GM18858 (cell line): ENCODE results near the gene KCNK3.
"Not testable (repeated sequence)": the region's sequence is repeated elsewhere in the genome, so short reads cannot be mapped to it uniquely, and the experiment has no call there.

Experiments used
- ATAC-seq: cut with Tn5 transposase; IDR thresholded peaks from one replicate; pipeline ENCODE4 v1.9.1; 2021; ENCODE audit not compliant: unreplicated experiment

Gene KCNK3

GRCh38 chr2:26729311-26729710 lies 36.8 kb downstream of the KCNK3 start:
- no peak for ATAC-seq

DNA sequence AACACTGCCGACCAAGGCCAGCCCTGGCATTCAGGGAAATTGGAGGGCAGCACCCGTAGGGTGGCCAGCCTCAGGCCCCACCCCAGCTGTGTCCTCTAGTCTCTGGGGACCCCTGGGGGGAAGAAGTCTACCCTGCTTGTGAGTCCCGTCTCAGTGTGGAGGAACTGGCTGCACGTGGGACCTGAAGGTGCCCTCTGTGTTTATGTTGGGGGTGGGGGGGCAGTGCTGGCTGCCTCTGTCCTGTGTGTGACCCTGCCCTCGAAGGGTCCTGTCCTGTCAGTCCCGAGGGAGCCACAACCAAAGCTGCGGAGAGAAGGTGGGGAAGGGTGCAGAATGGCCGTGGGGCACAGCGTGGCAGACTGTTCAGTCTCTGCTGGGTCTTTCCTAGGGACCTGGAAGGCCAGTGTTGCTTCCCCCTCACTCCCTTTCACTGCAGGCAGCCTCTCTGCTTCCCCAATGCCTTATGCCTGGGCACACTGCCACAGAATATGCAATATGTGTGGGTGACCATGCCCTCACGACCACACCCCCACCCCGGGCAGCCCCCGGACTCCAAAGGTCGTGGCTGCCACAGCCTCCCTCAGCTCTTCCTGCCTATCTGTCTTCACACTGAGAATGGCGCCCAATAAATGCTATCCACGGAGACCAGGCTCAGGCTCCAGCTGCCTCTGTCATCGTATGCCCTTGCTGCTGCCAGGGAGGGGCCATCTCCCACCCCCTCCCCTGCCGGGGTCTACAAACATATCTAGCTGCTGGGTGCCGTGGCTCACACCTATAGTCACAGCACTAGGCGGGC lies 38.2 kb downstream of the KCNK3 start:
- ATAC-seq = no peak

- ATAC-seq = no peak
These were observed 39.2 kb downstream of the KCNK3 start for GRCh38 chr2:26731714-26732113.

- ATAC-seq = no peak
These were observed 39.9 kb downstream of the KCNK3 start for GRCh38 chr2:26732446-26732845.

DNA sequence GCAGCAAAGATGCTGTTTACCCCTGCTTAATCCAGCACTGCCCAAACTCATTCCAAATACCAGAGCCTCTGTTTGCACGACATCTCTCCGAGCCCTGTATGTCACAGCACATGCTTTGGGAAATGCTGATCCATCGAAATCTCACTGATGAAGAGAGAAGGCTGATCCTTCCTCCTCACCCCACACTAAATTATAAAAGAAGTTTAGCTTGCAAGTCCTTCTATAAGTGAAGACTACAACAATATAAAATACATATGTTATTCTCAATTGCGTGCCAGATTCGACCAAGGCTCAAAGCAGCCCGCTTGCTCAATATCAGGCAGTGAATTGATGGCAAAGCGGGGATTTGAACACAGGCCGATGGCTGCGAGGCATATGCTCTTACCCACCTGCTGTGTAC lies 40.9 kb downstream of the KCNK3 start:
- no peak for ATAC-seq

GRCh38 chr2:26735097-26735496 lies 42.6 kb downstream of the KCNK3 start:
- no peak for ATAC-seq

GRCh38 chr2:26735883-26736588 lies 43.5 kb downstream of the KCNK3 start:
- no peak for ATAC-seq

GRCh38 chr2:26737221-26737620 lies 44.7 kb downstream of the KCNK3 start:
- ATAC-seq = no peak

- ATAC-seq = no peak
These were observed 46.0 kb downstream of the KCNK3 start for GRCh38 chr2:26738481-26738880.

DNA sequence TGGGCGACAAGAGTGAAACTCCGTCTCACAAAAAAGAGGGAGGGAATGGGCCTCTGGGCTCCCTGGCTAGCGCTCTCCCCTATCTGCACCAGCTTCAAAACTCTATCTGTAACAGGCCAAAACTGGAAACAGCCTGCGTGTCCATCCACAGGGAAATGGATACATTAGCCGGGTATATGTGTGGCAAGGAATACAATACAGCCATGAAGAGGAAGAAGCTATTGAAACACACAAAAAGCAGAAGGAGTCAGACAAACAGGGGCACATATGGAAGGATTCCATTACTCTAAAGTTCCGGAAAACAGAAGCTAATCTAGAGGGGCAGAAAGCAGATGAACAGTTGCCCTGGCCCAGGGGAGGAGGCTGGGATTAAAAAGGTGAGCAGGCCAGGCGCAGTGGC lies 47.0 kb downstream of the KCNK3 start:
- no peak for ATAC-seq

DNA sequence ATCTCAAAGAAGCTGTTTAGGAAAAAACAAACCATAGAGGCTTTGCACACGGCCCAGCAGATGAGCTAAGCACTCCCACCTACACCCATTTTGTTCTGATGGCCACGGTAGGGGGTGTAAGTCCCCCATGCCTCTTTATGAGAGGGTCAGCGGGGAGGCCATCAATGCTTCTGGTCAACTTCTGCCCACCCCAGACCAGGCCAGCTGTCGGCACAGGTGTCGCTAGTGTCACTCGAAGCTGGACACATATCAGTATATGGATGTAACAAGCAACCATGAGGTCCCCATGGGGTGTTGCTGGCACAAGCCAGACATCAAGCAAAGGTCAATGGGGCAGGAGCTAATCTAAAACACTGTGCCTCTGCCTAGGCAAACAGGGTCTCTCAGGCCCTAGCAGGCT lies 47.8 kb downstream of the KCNK3 start:
- no peak for ATAC-seq

- ATAC-seq = no peak
These were observed 48.4 kb downstream of the KCNK3 start for GRCh38 chr2:26740890-26741302.

GRCh38 chr2:26742048-26742770 lies 49.7 kb downstream of the KCNK3 start:
- ATAC-seq = no peak

- no peak for ATAC-seq
These were observed 51.3 kb downstream of the KCNK3 start for GRCh38 chr2:26743852-26744251.

GRCh38 chr2:26744953-26745352 lies 52.4 kb downstream of the KCNK3 start:
- no peak for ATAC-seq

GRCh38 chr2:26745609-26746327 lies 53.2 kb downstream of the KCNK3 start:
- ATAC-seq = no peak

DNA sequence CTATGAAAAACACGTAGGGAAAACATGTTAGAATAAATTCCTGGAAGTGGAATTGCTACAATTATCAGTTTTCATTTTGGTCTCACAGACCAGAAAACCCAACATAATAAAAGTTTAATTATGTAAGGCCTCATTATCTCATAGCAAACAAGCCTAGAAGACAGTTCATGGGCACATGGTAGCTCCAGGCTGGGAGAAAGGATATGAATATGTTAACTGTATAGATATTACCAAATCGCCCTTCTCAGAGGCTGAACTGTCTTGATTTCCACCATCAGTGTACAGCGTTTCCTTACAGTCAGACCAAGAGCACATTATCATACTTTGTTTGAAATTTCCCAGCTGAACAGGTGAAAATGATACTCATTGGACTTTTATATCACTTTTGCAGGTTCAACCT lies 54.4 kb downstream of the KCNK3 start:
- no peak for ATAC-seq

DNA sequence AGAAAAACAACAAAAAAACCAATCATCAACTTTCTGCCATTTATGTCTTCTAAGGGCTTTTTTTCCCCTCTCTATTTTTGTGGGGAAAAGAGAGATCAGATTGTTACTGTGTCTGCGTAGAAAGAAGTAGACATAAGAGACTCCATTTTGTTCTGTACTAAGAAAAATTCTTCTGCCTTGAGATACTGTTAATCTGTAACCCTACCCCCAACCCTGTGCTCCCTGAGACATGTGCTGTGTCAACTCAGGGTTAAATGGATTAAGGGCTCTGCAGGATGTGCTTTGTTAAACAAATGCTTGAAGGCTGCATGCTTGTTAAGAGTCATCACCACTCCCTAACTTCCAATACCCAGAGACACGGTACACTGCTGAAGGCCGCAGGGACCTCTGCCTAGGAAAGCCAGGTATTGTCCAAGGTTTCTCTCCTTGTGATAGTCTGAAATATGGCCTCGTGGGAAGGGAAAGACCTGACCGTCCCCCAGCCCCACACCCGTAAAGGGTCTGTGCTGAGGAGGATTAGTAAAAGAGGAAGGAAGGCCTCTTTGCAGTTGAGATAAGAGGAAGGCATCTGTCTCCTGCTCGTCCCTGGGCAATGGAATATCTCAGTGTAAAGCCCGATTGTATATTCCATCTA lies 57.4 kb downstream of the KCNK3 start:
- ATAC-seq = not testable (repeated sequence)

DNA sequence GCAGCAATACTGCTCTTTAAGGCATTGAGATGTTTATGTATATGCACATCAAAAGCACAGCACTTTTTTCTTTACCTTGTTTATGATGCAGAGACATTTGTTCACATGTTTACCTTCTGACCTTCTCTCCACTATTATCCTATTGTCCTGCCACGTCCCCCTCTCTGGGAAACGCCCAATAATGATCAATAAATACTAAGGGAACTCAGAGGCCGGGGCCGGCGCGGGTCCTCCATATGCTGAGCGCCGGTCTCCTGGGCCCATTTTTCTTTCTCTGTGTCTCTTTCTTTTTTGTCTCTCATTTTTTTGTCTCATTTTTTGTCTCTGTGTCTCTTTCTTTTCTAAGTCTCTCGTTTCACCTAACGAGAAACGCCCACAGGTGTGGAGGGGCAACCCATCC lies 57.9 kb downstream of the KCNK3 start:
- not testable (repeated sequence) for ATAC-seq

DNA sequence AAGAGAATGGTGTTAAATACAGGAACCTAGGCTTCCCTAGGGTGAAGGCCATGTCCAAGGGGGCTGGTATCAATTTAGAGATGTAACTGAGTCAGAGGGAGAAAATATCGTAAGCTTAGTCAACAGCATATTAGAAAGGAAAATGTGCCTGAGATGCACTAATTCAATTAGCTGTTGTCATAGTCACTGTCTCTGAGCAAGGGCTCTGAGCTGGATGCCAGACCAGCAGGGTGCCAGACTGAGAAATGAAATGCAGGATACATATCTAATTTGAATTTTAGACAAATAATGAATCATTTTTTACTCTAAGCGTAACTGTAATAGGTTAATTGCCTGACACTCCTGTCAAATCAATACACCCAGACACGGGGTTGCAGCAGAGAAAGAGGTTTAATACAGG lies 60.1 kb downstream of the KCNK3 start:
- no peak for ATAC-seq

DNA sequence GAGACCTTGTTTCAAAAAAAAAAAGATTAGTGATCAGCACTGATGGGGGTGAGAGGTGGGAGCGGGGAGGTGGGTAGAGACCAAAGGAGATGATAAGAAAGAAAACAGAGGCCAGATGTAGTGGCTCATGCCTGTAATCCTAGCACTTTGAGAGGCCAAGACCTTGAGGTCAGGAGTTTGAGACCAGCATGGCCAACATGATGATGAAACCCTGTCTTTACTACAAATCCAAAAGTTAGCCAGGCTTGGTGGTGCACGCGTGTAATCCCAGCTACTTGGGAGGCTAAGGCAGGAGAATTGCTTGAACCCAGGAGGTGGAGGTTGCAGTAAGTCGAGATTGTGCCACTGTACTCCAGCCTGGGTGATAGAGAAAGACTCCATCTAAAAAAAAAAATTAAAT lies 62.0 kb downstream of the KCNK3 start:
- no peak for ATAC-seq
